ENCODE results near the gene RBM34. TPM values are rescaled to one million over a fixed set of nuclear protein-coding genes. Genes with fewer than 3 reads are reported as not detected.
A peak's percentile ranks its signal among the peaks of the same experiment; 100 is the strongest.
"Not testable (repeated sequence)": the region's sequence is repeated elsewhere in the genome, so short reads cannot be mapped to it uniquely, and the experiment has no call there.

Gene RBM34
- total RNA-seq, 2 experiments from 2014 or later: 46.4 to 93.7 TPM

- peaks cover 29% of the 10 kb centered on the region for H3K4me1 ChIP-seq (ENCODE audit: insufficient read depth, low read length, poor library complexity, severe bottlenecking)
- no peaks in the 10 kb centered on the region for H3K9me3 ChIP-seq (ENCODE audit: low read length)
- intact Hi-C loops (cut with micrococcal nuclease; ENCODE audit: unreplicated experiment): loop anchor here (5.0 to 10.0 kb wide), 2 partner anchors 402 to 685 kb away; partner anchors contain the start of gene B3GALNT2
- ChIA-PET CTCF (ENCODE audit: unreplicated experiment) (no interaction called here), POLR2A (interaction anchor here (0.6 kb wide), 1 partner anchor 128 kb away, joined by 5 read pairs; no protein-coding TSS in a partner anchor)
- no peaks in the 10 kb centered on the region for H4K20me1 ChIP-seq (ENCODE audit: insufficient read depth, low read length)
- DNase-seq (ENCODE audit: low spot score): peak; percentile 79
- H3K27ac ChIP-seq (ENCODE audit: low read depth, low read length, poor library complexity, severe bottlenecking): peak overlapping the region; percentile 7
- no peaks in the 10 kb centered on the region for H3K79me2 ChIP-seq (ENCODE audit: insufficient read depth, low read depth, low read length)
- no peaks in the 10 kb centered on the region for H3K36me3 ChIP-seq (ENCODE audit: insufficient read depth, low read length)
- no peaks in the 10 kb centered on the region for H3K9me2 ChIP-seq (ENCODE audit: insufficient read depth, low read length)
- peak overlapping the region; percentile 58; the same call in 1 of the 2 replicates for H2AFZ ChIP-seq (ENCODE audit: low read length)
- peak overlapping the region; percentile 52 for H3K4me2 ChIP-seq (ENCODE audit: low read length)
- TF ChIP-seq EZH2phosphoT487 (IDR thresholded peaks at IDR 0.05; ENCODE audit: borderline replicate concordance, low read depth, low read length) (no peak), CTCF (conservative IDR thresholded peaks at IDR 0.05; ENCODE audit: low read length) (no peak)
- no TSS peak for BruUV-seq (replicated peaks)
- peak overlapping the region; percentile 6 for H3K4me3 ChIP-seq (ENCODE audit: low read depth, low read length, poor library complexity, severe bottlenecking)
These were observed 60.8 kb downstream of the RBM34 start for GRCh38 chr1:235100194-235100772.

GRCh38 chr1:235098991-235099390 is 62.1 kb downstream of the RBM34 start:
- H3K4me3 ChIP-seq (ENCODE audit: low read depth, low read length, poor library complexity, severe bottlenecking): no peak overlapping the region
- intact Hi-C loops (cut with micrococcal nuclease; ENCODE audit: unreplicated experiment): no loop called here
- H3K27ac ChIP-seq (ENCODE audit: low read depth, low read length, poor library complexity, severe bottlenecking): no peak overlapping the region
- no peaks in the 10 kb centered on the region for H3K9me2 ChIP-seq (ENCODE audit: insufficient read depth, low read length)
- ChIA-PET POLR2A (interaction anchor here (0.6 to 0.7 kb wide), 3 partner anchors 28 to 865 kb away, joined by 4 to 5 read pairs (median 4); no protein-coding TSS in a partner anchor), CTCF (ENCODE audit: unreplicated experiment) (no interaction called here)
- DNase-seq (ENCODE audit: low spot score): no peak
- H3K4me1 ChIP-seq (ENCODE audit: insufficient read depth, low read length, poor library complexity, severe bottlenecking): peaks cover 18% of the 10 kb centered on the region
- no peaks in the 10 kb centered on the region for H4K20me1 ChIP-seq (ENCODE audit: insufficient read depth, low read length)
- no peak overlapping the region for H2AFZ ChIP-seq (ENCODE audit: low read length)
- H3K4me2 ChIP-seq (ENCODE audit: low read length): peak overlapping the region; percentile 52; the same call in 1 of the 2 replicates
- H3K9me3 ChIP-seq (ENCODE audit: low read length): no peaks in the 10 kb centered on the region
- no peaks in the 10 kb centered on the region for H3K79me2 ChIP-seq (ENCODE audit: insufficient read depth, low read depth, low read length)
- H3K36me3 ChIP-seq (ENCODE audit: insufficient read depth, low read length): no peaks in the 10 kb centered on the region
- BruUV-seq (replicated peaks): no TSS peak
- no peak for TF ChIP-seq CTCF (conservative IDR thresholded peaks at IDR 0.05; ENCODE audit: low read length)
- TF ChIP-seq EZH2phosphoT487 (IDR thresholded peaks at IDR 0.05; ENCODE audit: borderline replicate concordance, low read depth, low read length): no peak

- Histone ChIP-seq H3K9me3 (ENCODE audit: low read length) (no peaks in the 10 kb centered on the region), H3K27ac (ENCODE audit: low read depth, low read length, poor library complexity, severe bottlenecking) (no peak overlapping the region), H2AFZ (ENCODE audit: low read length) (no peak overlapping the region), H4K20me1 (ENCODE audit: insufficient read depth, low read length) (no peaks in the 10 kb centered on the region), H3K36me3 (ENCODE audit: insufficient read depth, low read length) (no peaks in the 10 kb centered on the region), H3K4me3 (ENCODE audit: low read depth, low read length, poor library complexity, severe bottlenecking) (no peak overlapping the region), H3K4me1 (ENCODE audit: insufficient read depth, low read length, poor library complexity, severe bottlenecking) (peaks cover 20% of the 10 kb centered on the region), H3K4me2 (ENCODE audit: low read length) (no peak overlapping the region), H3K9me2 (ENCODE audit: insufficient read depth, low read length) (no peaks in the 10 kb centered on the region), H3K79me2 (ENCODE audit: insufficient read depth, low read depth, low read length) (no peaks in the 10 kb centered on the region)
- ChIA-PET POLR2A (interaction anchor here (0.6 kb wide), 1 partner anchor 866 kb away, joined by 4 read pairs; no protein-coding TSS in a partner anchor), CTCF (ENCODE audit: unreplicated experiment) (no interaction called here)
- intact Hi-C loops (cut with micrococcal nuclease; ENCODE audit: unreplicated experiment): no loop called here
- DNase-seq (ENCODE audit: low spot score): no peak
- no TSS peak for BruUV-seq (replicated peaks)
- TF ChIP-seq EZH2phosphoT487 (IDR thresholded peaks at IDR 0.05; ENCODE audit: borderline replicate concordance, low read depth, low read length) (no peak), CTCF (conservative IDR thresholded peaks at IDR 0.05; ENCODE audit: low read length) (no peak)
These were observed 62.5 kb downstream of the RBM34 start for GRCh38 chr1:235098547-235098946.

GRCh38 chr1:235097501-235097900 is 63.5 kb downstream of the RBM34 start:
- H3K4me2 ChIP-seq (ENCODE audit: low read length); DNase-seq (ENCODE audit: low spot score); H2AFZ ChIP-seq (ENCODE audit: low read length); BruUV-seq (replicated peaks); H3K79me2 ChIP-seq (ENCODE audit: insufficient read depth, low read depth, low read length); H3K9me3 ChIP-seq (ENCODE audit: low read length); intact Hi-C loops (cut with micrococcal nuclease; ENCODE audit: unreplicated experiment); H3K9me2 ChIP-seq (ENCODE audit: insufficient read depth, low read length); H4K20me1 ChIP-seq (ENCODE audit: insufficient read depth, low read length); H3K27ac ChIP-seq (ENCODE audit: low read depth, low read length, poor library complexity, severe bottlenecking); H3K36me3 ChIP-seq (ENCODE audit: insufficient read depth, low read length); H3K4me3 ChIP-seq (ENCODE audit: low read depth, low read length, poor library complexity, severe bottlenecking): not testable (repeated sequence)
- ChIA-PET POLR2A (interaction anchor here (1.2 kb wide), 1 partner anchor 602 kb away, joined by 3 read pairs; no protein-coding TSS in a partner anchor), CTCF (ENCODE audit: unreplicated experiment) (interaction anchor here (1.6 kb wide), 1 partner anchor 8 kb away, joined by 7 read pairs; no protein-coding TSS in a partner anchor)
- H3K4me1 ChIP-seq (ENCODE audit: insufficient read depth, low read length, poor library complexity, severe bottlenecking): peaks cover 21% of the 10 kb centered on the region

Measured in OCI-LY7 (cell line).